Daoy (cell line): ENCODE results near the gene BORCS6. TPM values are rescaled to one million over a fixed set of nuclear protein-coding genes. Genes with fewer than 3 reads are reported as not detected.
A peak's percentile ranks its signal among the peaks of the same experiment; 100 is the strongest.

ENCODE experiments used
- DNase-seq: peaks from one replicate; pipeline ENCODE4 v3.0.0-alpha.2; 2015; ENCODE audit warnings: low read depth
- total RNA-seq: library from RNA; depleted of rRNA; stranded (reverse); fragments of >200 nt; shearing (Covaris generic); gene quantifications from 2 replicates; pipeline ENCODE4 v1.2.3, GENCODE V29; 2014; rRNA removed

Gene BORCS6
- total RNA-seq, 1 experiment from 2014 or later = 3.3 TPM

- no peak for DNase-seq
These were observed 47.7 kb downstream of the BORCS6 start for GRCh38 chr17:8142158-8142886.

GRCh38 chr17:8141741-8142140 lies 48.2 kb downstream of the BORCS6 start:
- DNase-seq = no peak

GRCh38 chr17:8141045-8141444 lies 48.9 kb downstream of the BORCS6 start:
- DNase-seq = no peak

- DNase-seq = no peak
These were observed 49.6 kb downstream of the BORCS6 start for GRCh38 chr17:8140065-8141029.

- DNase-seq = peak; percentile 94
These were observed 51.2 kb downstream of the BORCS6 start for GRCh38 chr17:8138672-8139371.

- DNase-seq = no peak
These were observed 51.7 kb downstream of the BORCS6 start for GRCh38 chr17:8138374-8138671.

Other genes with a start within 250 kb of the BORCS6 start
- under 0.01 TPM in 1 of 2 replicates, not detected in the other for gene GUCY2D, start 187.6 kb downstream of the BORCS6 start, total RNA-seq
- gene ALOX15B, start 151.1 kb downstream of the BORCS6 start, total RNA-seq = not detected in 2 replicates
- gene ALOX12B, start 102.5 kb downstream of the BORCS6 start, total RNA-seq = not detected in 2 replicates
- 0.03 TPM in 1 of 2 replicates, not detected in the other for gene ALOXE3, start 71.7 kb downstream of the BORCS6 start, total RNA-seq
- gene HES7, start 66.1 kb downstream of the BORCS6 start, total RNA-seq = 0.40 and 0.92 TPM in 2 replicates
- gene PER1, start 37.8 kb downstream of the BORCS6 start, total RNA-seq = 0.74 and 1.9 TPM in 2 replicates
- gene VAMP2, start 27.2 kb downstream of the BORCS6 start, total RNA-seq = 2.7 and 3.5 TPM in 2 replicates
- gene TMEM107, start 13.8 kb downstream of the BORCS6 start, total RNA-seq = 23.4 TPM in 2 replicates
- gene AURKB, start 20.4 kb upstream of the BORCS6 start, total RNA-seq = 105 and 136 TPM in 2 replicates
- gene CTC1, start 57.9 kb upstream of the BORCS6 start, total RNA-seq = 1.7 and 1.8 TPM in 2 replicates
- 35.1 and 37.1 TPM in 2 replicates for gene PFAS, start 59.1 kb upstream of the BORCS6 start, total RNA-seq
- gene RANGRF, start 98.5 kb upstream of the BORCS6 start, total RNA-seq = 6.9 and 10.6 TPM in 2 replicates
- gene SLC25A35, start 105.2 kb upstream of the BORCS6 start, total RNA-seq = 0.63 and 0.86 TPM in 2 replicates
- not detected in 2 replicates for gene ARHGEF15, start 120.1 kb upstream of the BORCS6 start, total RNA-seq
- not detected in 2 replicates for gene ODF4, start 149.7 kb upstream of the BORCS6 start, total RNA-seq
- 4,153 and 4,235 TPM in 2 replicates for gene RPL26, start 193.0 kb upstream of the BORCS6 start, total RNA-seq
- not detected in 2 replicates for gene RNF222, start 207.6 kb upstream of the BORCS6 start, total RNA-seq
- gene NDEL1, start 245.7 kb upstream of the BORCS6 start, total RNA-seq = 17.0 and 20.7 TPM in 2 replicates